Bone marrow (tissue), 2 donors: ENCODE measurements around the gene MUC2.

Experiments used
- DNase-seq, 2 donors: peaks; one replicate each; lab custom pipeline; 2025; lab: John Stamatoyannopoulos, UW

Gene MUC2

GRCh38 chr11:1121813-1122663 lies 47.4 kb downstream of the MUC2 start:
- no peak for DNase-seq

GRCh38 chr11:1122664-1123002 lies 48.0 kb downstream of the MUC2 start:
- DNase-seq: no peak

- no peak for DNase-seq
Observed at GRCh38 chr11:1123970-1124369, 49.3 kb downstream of the MUC2 start.
